Neural cell (in vitro differentiated cells): ENCODE measurements around the gene TIMM13. TPM values are rescaled to one million over a fixed set of nuclear protein-coding genes. Genes with fewer than 3 reads are reported as not detected.

Experiments
- H2AFZ ChIP-seq: fragments of 200-600, 300-800 bp; sonication (generic), shearing (Covaris generic); 2 replicates; pipeline ENCODE4 v1.6.0; 2014; ENCODE audit warnings: low read depth, mild to moderate bottlenecking, antibody characterized with exemption, low read length, moderate library complexity
- H3F3A ChIP-seq: fragments of 200-600 bp; shearing (Covaris generic); 2 replicates; pipeline ENCODE4 v1.6.1; 2016; ENCODE audit warnings: mild to moderate bottlenecking, moderate library complexity, mixed read lengths, antibody characterized with exemption, low read length; ENCODE audit not compliant: insufficient read depth, poor library complexity, severe bottlenecking
- H3K27ac ChIP-seq: fragments of 200-600, 300-800 bp; sonication (generic), shearing (Covaris generic); 2 replicates; pipeline ENCODE4 v1.5.1; 2014; ENCODE audit warnings: mild to moderate bottlenecking, low read length, moderate library complexity
- H3K27me3 ChIP-seq: fragments of 300-800, 200-600 bp; sonication (generic), shearing (Covaris generic); 2 replicates; pipeline ENCODE4 v1.6.0; 2014; ENCODE audit warnings: mild to moderate bottlenecking, low read depth, low read length, moderate library complexity; ENCODE audit not compliant: insufficient read depth
- H3K36me3 ChIP-seq: fragments of 300-800, 200-600 bp; sonication (generic), shearing (Covaris generic); 2 replicates; pipeline ENCODE4 v1.5.1; 2014; ENCODE audit warnings: mild to moderate bottlenecking, antibody characterized with exemption, low read length, moderate library complexity; ENCODE audit not compliant: insufficient read depth
- H3K4me2 ChIP-seq: fragments of 300-800, 200-600 bp; sonication (generic), shearing (Covaris generic); 2 replicates; pipeline ENCODE4 v1.6.0; 2014; ENCODE audit warnings: mild to moderate bottlenecking, low read length
- H3K4me3 ChIP-seq: fragments of 300-800, 200-600 bp; sonication (generic), shearing (Covaris generic); 2 replicates; pipeline ENCODE4 v1.5.1; 2014; ENCODE audit warnings: mild to moderate bottlenecking, low read length, moderate library complexity
- H3K79me2 ChIP-seq: fragments of 200-600 bp; shearing (Covaris generic); replicated peaks from 2 replicates; pipeline ENCODE4 v1.6.0; 2014; ENCODE audit warnings: mild to moderate bottlenecking, low read length, moderate library complexity; ENCODE audit not compliant: insufficient read depth
- H3K9ac ChIP-seq: fragments of 300-800, 200-600 bp; sonication (generic), shearing (Covaris generic); 2 replicates; pipeline ENCODE4 v1.6.1; 2016; ENCODE audit warnings: mild to moderate bottlenecking, low read length, mixed read lengths
- H3K9me2 ChIP-seq: fragments of 200-600 bp; shearing (Covaris generic); 2 replicates; pipeline ENCODE4 v1.6.1; 2016; ENCODE audit warnings: mild to moderate bottlenecking, low read length, mixed read lengths; ENCODE audit not compliant: insufficient read depth
- H3K9me3 ChIP-seq: fragments of 200-600, 300-800 bp; sonication (generic), shearing (Covaris generic); 2 replicates; pipeline ENCODE4 v1.6.1; 2016; ENCODE audit warnings: mild to moderate bottlenecking, mixed run types, low read length, moderate library complexity, mixed read lengths
- H4K20me1 ChIP-seq: fragments of 200-600 bp; shearing (Covaris generic); 2 replicates; pipeline ENCODE4 v1.6.1; 2016; ENCODE audit warnings: mild to moderate bottlenecking, mixed run types; ENCODE audit not compliant: insufficient read depth
- CTCF ChIP-seq: fragments of 450-650 bp; IDR thresholded peaks from 2 replicates; pipeline ENCODE4 v1.5.1; 2014; ENCODE audit warnings: antibody characterized with exemption, mild to moderate bottlenecking, moderate library complexity; ENCODE audit not compliant: poor library complexity, severe bottlenecking
- EP300 ChIP-seq: fragments of 450-650 bp; conservative IDR thresholded peaks from 2 replicates; pipeline ENCODE4 v1.6.1; 2014; ENCODE audit warnings: antibody characterized with exemption, mild to moderate bottlenecking, moderate library complexity; ENCODE audit not compliant: poor library complexity, severe bottlenecking
- EZH2 ChIP-seq: fragments of 200-600, 300-800 bp; shearing (Covaris generic), sonication (generic); IDR thresholded peaks from 2 replicates; pipeline ENCODE4 v1.6.1; 2014; ENCODE audit warnings: antibody characterized with exemption, low read length, borderline replicate concordance, mild to moderate bottlenecking; ENCODE audit not compliant: insufficient read depth, poor library complexity, severe bottlenecking
- MXI1 ChIP-seq: fragments of 450-650 bp; conservative IDR thresholded peaks from 2 replicates; pipeline ENCODE4 v1.6.1; 2014; ENCODE audit warnings: antibody characterized with exemption, mild to moderate bottlenecking; ENCODE audit not compliant: poor library complexity, severe bottlenecking
- POLR2AphosphoS5 ChIP-seq: IDR thresholded peaks from 2 replicates; pipeline ENCODE4 v1.6.1; 2012
- RAD21 ChIP-seq: fragments of 450-650 bp; conservative IDR thresholded peaks from 2 replicates; pipeline ENCODE4 v1.6.1; 2014; ENCODE audit warnings: antibody characterized with exemption, mild to moderate bottlenecking, moderate library complexity
- REST ChIP-seq: IDR thresholded peaks from 2 replicates; pipeline ENCODE4 v1.6.1; 2012; ENCODE audit warnings: borderline replicate concordance
- SMC3 ChIP-seq: fragments of 450-650 bp; conservative IDR thresholded peaks from 2 replicates; pipeline ENCODE4 v1.6.1; 2014; ENCODE audit warnings: antibody characterized with exemption, mild to moderate bottlenecking, moderate library complexity; ENCODE audit not compliant: poor library complexity
- TAF1 ChIP-seq: IDR thresholded peaks from 2 replicates; pipeline ENCODE4 v1.6.1; 2012; ENCODE audit warnings: low read depth
- polyA plus RNA-seq: library from polyadenylated mRNA; depleted of rRNA; stranded (reverse); fragments of >200 nt; gene quantifications from 2 replicates; pipeline ENCODE4 v1.2.3, GENCODE V29; 2014

TIMM13 gene
- polyA plus RNA-seq, 1 donor from 2014 or later: 73.0 TPM

GRCh38 chr19:2380567-2380966 is 46.8 kb downstream of the TIMM13 start:
- Histone ChIP-seq H3K27ac (no peak overlapping the region), H2AFZ (no peak overlapping the region), H3K9me3 (no peaks in the 10 kb centered on the region), H3K79me2 (no peaks in the 10 kb centered on the region), H3K9me2 (no peaks in the 10 kb centered on the region), H3K36me3 (no peaks in the 10 kb centered on the region), H3K4me3 (no peak overlapping the region), H3K9ac (no peak overlapping the region), H3F3A (peaks cover 4% of the 10 kb centered on the region), H3K27me3 (no peaks in the 10 kb centered on the region), H4K20me1 (no peaks in the 10 kb centered on the region), H3K4me2 (no peak overlapping the region)
- TF ChIP-seq TAF1 (no peak), RAD21 (no peak), REST (no peak), CTCF (no peak), EZH2 (no peak), POLR2AphosphoS5 (no peak), EP300 (no peak), SMC3 (no peak), MXI1 (no peak)

- Histone ChIP-seq H3K9ac (no peak overlapping the region), H3K79me2 (no peaks in the 10 kb centered on the region), H3K36me3 (no peaks in the 10 kb centered on the region), H3K4me3 (no peak overlapping the region), H3K27ac (no peak overlapping the region), H3K9me3 (no peaks in the 10 kb centered on the region), H4K20me1 (no peaks in the 10 kb centered on the region), H3K9me2 (no peaks in the 10 kb centered on the region), H3K4me2 (no peak overlapping the region), H3F3A (peaks cover 4% of the 10 kb centered on the region), H2AFZ (no peak overlapping the region), H3K27me3 (no peaks in the 10 kb centered on the region)
- no peak for TF ChIP-seq CTCF
- TF ChIP-seq REST: no peak
- no peak for TF ChIP-seq EZH2
- no peak for TF ChIP-seq POLR2AphosphoS5
- no peak for TF ChIP-seq RAD21
These were observed 50.4 kb downstream of the TIMM13 start for GRCh38 chr19:2376784-2377519.
